AG04449 (cell line): ENCODE measurements around the gene RAVER1.

ENCODE experiments used
- CTCF ChIA-PET: fragments of 350-600 bp; formaldehyde crosslinking; extraction: SDS; loops from one replicate; lab custom pipeline; 2021; ENCODE audit warnings: antibody characterized with exemption; lab: Yijun Ruan, JAX
- POLR2A ChIA-PET: fragments of 400-600, 350-600 bp; formaldehyde crosslinking; extraction: SDS; loops from one replicate; lab custom pipeline; 2020; ENCODE audit warnings: antibody characterized with exemption, inconsistent platforms; lab: Yijun Ruan, JAX
- DNase-seq: peaks from one replicate; pipeline ENCODE4 v3.0.0-alpha.2; 2010; ENCODE audit warnings: low read depth, low spot score
- H3K4me3 ChIP-seq: 2 replicates; pipeline ENCODE4 v1.5.1; 2011; ENCODE audit warnings: low read depth, mild to moderate bottlenecking, control low read depth, low read length
- CTCF ChIP-seq: IDR thresholded peaks from one replicate; pipeline ENCODE4 v1.5.1; 2011; ENCODE audit warnings: mild to moderate bottlenecking, moderate library complexity, low read length, control low read depth, inconsistent platforms; ENCODE audit not compliant: insufficient read depth; ENCODE audit errors: missing control alignments

The RAVER1 gene

GRCh38 chr19:10278935-10279334 is 54.4 kb downstream of the RAVER1 start:
- ChIA-PET CTCF (interaction anchor here (0.8 to 2.2 kb wide), 7 partner anchors 9 to 112 kb away, joined by 3 to 9 read pairs (median 6); partner anchors contain the start of genes ICAM1 and ICAM5), POLR2A (no interaction called here)
- no peak for DNase-seq
- no peak for TF ChIP-seq CTCF
- no peak overlapping the region for H3K4me3 ChIP-seq

- no peak for TF ChIP-seq CTCF
- ChIA-PET CTCF (interaction anchor here (0.8 to 1.9 kb wide), 8 partner anchors 8 to 127 kb away, joined by 3 to 11 read pairs (median 5); partner anchors contain the start of gene ICAM1), POLR2A (interaction anchor here (1.5 kb wide), 1 partner anchor 13 kb away, joined by 6 read pairs; no protein-coding TSS in a partner anchor)
- DNase-seq: no peak
- no peak overlapping the region for H3K4me3 ChIP-seq
Measured at GRCh38 chr19:10277795-10278589, 55.3 kb downstream of the RAVER1 start.

GRCh38 chr19:10274589-10274988 is 58.7 kb downstream of the RAVER1 start:
- ChIA-PET CTCF (interaction anchor here (0.9 to 1.8 kb wide), 6 partner anchors 15 to 129 kb away, joined by 3 to 10 read pairs (median 4); partner anchors contain the start of gene CDC37), POLR2A (no interaction called here)
- no peak for DNase-seq
- H3K4me3 ChIP-seq: no peak overlapping the region
- no peak for TF ChIP-seq CTCF

GRCh38 chr19:10271543-10272086 is 61.7 kb downstream of the RAVER1 start:
- POLR2A ChIA-PET: interaction anchor here (0.8 to 3.0 kb wide), 4 partner anchors 18 to 109 kb away, joined by 3 to 11 read pairs (median 7); partner anchors contain the start of genes ICAM5, RAVER1 and TYK2

GRCh38 chr19:10270616-10271394 is 62.5 kb downstream of the RAVER1 start, which contains the start of gene ICAM1:
TSS of gene ICAM1 (plus strand) at chr19:10271120. CDS start at chr19:10271160, 40 bp downstream.
- no peak for TF ChIP-seq CTCF

More at GRCh38 chr19:10271543-10272086, 61.7 kb downstream of the RAVER1 start:
- H3K4me3 ChIP-seq: peak overlapping the region; percentile 55
- no peak for TF ChIP-seq CTCF
- no peak for DNase-seq
- CTCF ChIA-PET: interaction anchor here (0.6 to 19.7 kb wide), 16 partner anchors 9 to 340 kb away, joined by 3 to 1180 read pairs (median 5); partner anchors contain the start of genes CDC37, ICAM4, ICAM5 and RAVER1

More at GRCh38 chr19:10270616-10271394, 62.5 kb downstream of the RAVER1 start, which contains the start of gene ICAM1:
- ChIA-PET CTCF (interaction anchor here (0.6 to 19.7 kb wide), 26 partner anchors 8 to 355 kb away, joined by 3 to 1180 read pairs (median 5); partner anchors contain the start of genes CDC37, ICAM4, ICAM5 and RAVER1), POLR2A (interaction anchor here (1.0 to 3.0 kb wide), 6 partner anchors 18 to 117 kb away, joined by 3 to 12 read pairs (median 7); partner anchors contain the start of genes RAVER1 and TYK2)
- H3K4me3 ChIP-seq: peak within 1 kb of the TSS; percentile 55
- DNase-seq: no peak
